ENCODE results near the gene GALNT13. TPM values are rescaled to one million over a fixed set of nuclear protein-coding genes. Genes with fewer than 3 reads are reported as not detected.

GALNT13 gene
- total RNA-seq, 1 donor from 2014 or later = 0.46 TPM

DNA sequence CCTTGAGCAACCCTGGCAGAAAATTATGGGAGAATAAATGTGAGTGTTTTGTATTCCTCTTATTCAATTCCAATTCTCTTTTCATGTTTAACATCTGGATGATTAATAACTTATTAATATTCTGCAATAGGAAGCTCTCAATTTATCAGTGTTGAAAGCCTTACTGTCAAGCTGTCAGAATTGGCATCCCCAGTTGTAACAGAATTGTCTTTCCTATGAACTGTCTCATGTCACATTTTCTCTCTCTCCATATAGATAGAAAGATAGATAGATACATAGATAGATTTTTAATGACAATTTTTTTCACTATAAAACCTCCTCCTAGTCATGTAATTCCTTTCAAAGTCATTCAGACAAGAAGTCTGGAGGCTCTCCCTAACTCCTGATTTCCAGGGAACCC lies 331.5 kb downstream of the GALNT13 start:
- no peaks in the 10 kb centered on the region for H3K36me3 ChIP-seq (ENCODE audit: control insufficient read depth, insufficient read depth, low read length)
- TF ChIP-seq CTCF (IDR thresholded peaks at IDR 0.05; ENCODE audit: insufficient read depth, low read length, poor library complexity, severe bottlenecking) = no peak
- H3K27me3 ChIP-seq (ENCODE audit: control insufficient read depth, insufficient read depth, low read length) = no peaks in the 10 kb centered on the region
- no peak overlapping the region for H3K4me3 ChIP-seq (ENCODE audit: low read depth, low read length)
- no peak for DNase-seq (ENCODE audit: low read depth)

GRCh38 chr2:154203902-154204301 lies 332.2 kb downstream of the GALNT13 start:
- no peak for DNase-seq (ENCODE audit: low read depth)
- Histone ChIP-seq H3K27me3 (ENCODE audit: control insufficient read depth, insufficient read depth, low read length) (no peaks in the 10 kb centered on the region), H3K4me3 (ENCODE audit: low read depth, low read length) (no peak overlapping the region), H3K36me3 (ENCODE audit: control insufficient read depth, insufficient read depth, low read length) (no peaks in the 10 kb centered on the region)
- no peak for TF ChIP-seq CTCF (IDR thresholded peaks at IDR 0.05; ENCODE audit: insufficient read depth, low read length, poor library complexity, severe bottlenecking)

DNA sequence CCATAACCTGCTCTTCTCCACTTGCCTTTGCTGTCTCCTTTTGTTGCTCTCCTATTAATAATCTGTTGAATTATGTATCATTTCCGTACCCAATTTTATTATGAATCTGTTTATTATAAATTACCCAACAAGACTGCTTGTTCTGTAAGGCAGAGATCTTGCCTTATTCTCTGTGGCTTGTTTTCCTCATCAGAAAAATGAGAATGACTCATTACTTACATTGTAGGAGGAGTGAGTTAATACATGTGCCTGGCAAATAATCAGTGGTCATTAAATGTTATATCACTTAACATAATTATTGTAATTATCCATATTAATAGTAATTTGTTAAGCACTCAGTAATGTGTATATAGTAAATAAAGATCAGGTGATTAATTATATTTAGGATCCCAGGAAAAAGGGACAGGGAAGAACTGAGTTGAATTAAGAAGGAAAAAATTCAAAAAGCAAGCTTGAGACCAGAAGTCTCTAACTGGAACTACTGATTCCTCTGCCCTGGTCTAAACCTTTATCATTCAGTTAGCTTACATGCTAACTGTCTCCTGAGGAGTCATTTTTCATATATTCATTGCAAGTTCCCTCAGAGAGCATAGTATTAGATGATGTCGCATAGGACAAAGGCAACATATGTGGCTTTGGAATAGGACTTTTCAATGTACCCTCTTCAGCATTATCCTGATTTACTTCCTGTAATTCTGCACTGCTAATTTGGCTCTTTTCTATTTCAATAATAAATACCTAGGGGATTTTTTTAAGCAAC lies 335.7 kb downstream of the GALNT13 start:
- no peaks in the 10 kb centered on the region for H3K36me3 ChIP-seq (ENCODE audit: control insufficient read depth, insufficient read depth, low read length)
- DNase-seq (ENCODE audit: low read depth) = no peak
- H3K4me3 ChIP-seq (ENCODE audit: low read depth, low read length) = no peak overlapping the region
- TF ChIP-seq CTCF (IDR thresholded peaks at IDR 0.05; ENCODE audit: insufficient read depth, low read length, poor library complexity, severe bottlenecking) = no peak
- no peaks in the 10 kb centered on the region for H3K27me3 ChIP-seq (ENCODE audit: control insufficient read depth, insufficient read depth, low read length)

DNA sequence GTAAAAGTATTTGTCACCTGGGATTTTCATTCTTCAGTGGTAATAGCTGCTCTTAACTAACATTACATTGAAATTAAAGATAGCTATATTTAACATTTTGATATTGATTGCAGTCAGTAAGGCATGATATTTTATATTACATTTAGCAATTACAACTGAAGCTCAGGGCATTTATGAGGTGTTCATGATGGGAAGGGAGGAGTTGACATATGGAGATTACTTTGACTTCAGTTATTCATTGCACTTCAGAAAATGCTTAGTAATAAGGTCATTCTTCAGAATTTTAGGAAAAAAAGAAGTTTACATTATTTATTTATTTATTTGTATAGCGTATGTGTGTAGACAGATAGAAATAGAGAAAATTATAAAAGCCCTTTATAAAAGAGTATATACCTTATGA lies 352.0 kb downstream of the GALNT13 start:
- no peaks in the 10 kb centered on the region for H3K36me3 ChIP-seq (ENCODE audit: control insufficient read depth, insufficient read depth, low read length)
- no peak for TF ChIP-seq CTCF (IDR thresholded peaks at IDR 0.05; ENCODE audit: insufficient read depth, low read length, poor library complexity, severe bottlenecking)
- H3K27me3 ChIP-seq (ENCODE audit: control insufficient read depth, insufficient read depth, low read length) = no peaks in the 10 kb centered on the region
- H3K4me3 ChIP-seq (ENCODE audit: low read depth, low read length) = no peak overlapping the region
- no peak for DNase-seq (ENCODE audit: low read depth)

DNA sequence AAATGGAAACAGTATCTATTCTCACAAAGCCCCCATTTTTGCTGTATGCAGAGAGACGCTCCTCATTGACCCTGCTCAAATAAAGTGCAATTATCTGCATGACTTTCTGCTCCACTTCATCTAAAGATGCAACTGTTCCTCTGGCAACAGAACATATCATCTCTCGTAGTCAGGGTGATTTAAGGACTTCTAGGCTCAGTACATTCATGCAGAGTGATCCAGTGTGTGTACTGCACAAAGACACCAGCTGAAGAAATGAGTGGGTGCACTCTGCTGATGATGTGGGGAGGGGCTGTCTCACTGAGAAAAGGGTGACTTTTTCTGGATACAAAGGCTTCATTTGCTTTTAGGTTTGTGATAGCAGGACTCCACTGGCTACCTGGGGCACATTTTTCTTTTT lies 355.2 kb downstream of the GALNT13 start:
- TF ChIP-seq CTCF (IDR thresholded peaks at IDR 0.05; ENCODE audit: insufficient read depth, low read length, poor library complexity, severe bottlenecking) = no peak
- H3K4me3 ChIP-seq (ENCODE audit: low read depth, low read length) = no peak overlapping the region
- no peaks in the 10 kb centered on the region for H3K27me3 ChIP-seq (ENCODE audit: control insufficient read depth, insufficient read depth, low read length)
- H3K36me3 ChIP-seq (ENCODE audit: control insufficient read depth, insufficient read depth, low read length) = no peaks in the 10 kb centered on the region
- DNase-seq (ENCODE audit: low read depth) = no peak
